Chondrocyte (in vitro differentiated cells): ENCODE data around the gene MDFIC. TPM values are rescaled to one million over a fixed set of nuclear protein-coding genes. Genes with fewer than 3 reads are reported as not detected.
"Not testable (repeated sequence)": the region's sequence is repeated elsewhere in the genome, so short reads cannot be mapped to it uniquely, and the experiment has no call there.

ENCODE experiments used
- DNase-seq: peaks from one replicate; pipeline ENCODE4 v3.0.0; 2021; ENCODE audit warnings: mixed read lengths, low spot score
- H3K27ac Mint-ChIP-seq: one replicate; pipeline ENCODE4 v1.8.0; 2021; ENCODE audit warnings: mild to moderate bottlenecking, moderate library complexity, mixed read lengths; ENCODE audit not compliant: unreplicated experiment
- H3K27me3 Mint-ChIP-seq: 2 replicates; pipeline ENCODE4 v1.8.0; 2021; ENCODE audit warnings: low read depth, mixed read lengths
- H3K36me3 Mint-ChIP-seq: 2 replicates; pipeline ENCODE4 v1.8.0; 2021; ENCODE audit warnings: low read depth, mixed read lengths
- H3K4me1 Mint-ChIP-seq: 2 replicates; pipeline ENCODE4 v1.8.0; 2021; ENCODE audit warnings: low read depth, mild to moderate bottlenecking, mixed read lengths
- H3K4me3 Mint-ChIP-seq: one replicate; pipeline ENCODE4 v1.8.0; 2021; ENCODE audit warnings: mild to moderate bottlenecking, moderate library complexity, mixed read lengths; ENCODE audit not compliant: unreplicated experiment
- H3K9me3 Mint-ChIP-seq: 2 replicates; pipeline ENCODE4 v1.8.0; 2021; ENCODE audit warnings: low read depth, mixed read lengths
- total RNA-seq: library from RNA; stranded (reverse); gene quantifications from 3 replicates; pipeline ENCODE4 v1.2.1, GENCODE V29; 2021
- TF ChIP-seq, protein P1 (sequence below): fragments of 200-600 bp; sonication (generic); IDR thresholded peaks from 2 replicates; pipeline ENCODE4 v1.5.0; 2021; ENCODE audit warnings: antibody characterized with exemption, mild to moderate bottlenecking, moderate library complexity

The MDFIC gene
- total RNA-seq, 1 donor from 2014 or later = 15.6 TPM

DNA sequence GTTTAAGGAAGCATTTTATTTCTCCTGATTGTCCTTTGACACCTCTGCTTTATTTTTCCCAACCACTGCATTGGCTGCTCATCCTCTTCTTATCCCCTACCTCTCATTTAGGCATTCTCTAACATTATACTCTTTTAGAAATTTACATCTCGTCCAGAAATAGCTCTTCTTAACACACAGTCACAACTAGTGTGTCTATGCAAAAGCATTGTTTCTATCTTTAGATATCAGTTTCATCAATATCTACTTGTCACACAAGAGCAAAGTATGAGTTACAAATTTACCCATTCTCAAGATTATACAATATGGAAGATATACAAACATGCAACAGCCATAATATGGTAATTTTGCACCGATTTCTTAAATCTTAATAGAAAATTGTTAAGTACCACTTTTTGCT, 35.7 kb upstream of the MDFIC start:
- DNase-seq = no peak
- Mint-ChIP-seq H3K27me3 (no peaks in the 10 kb centered on the region), H3K36me3 (no peaks in the 10 kb centered on the region), H3K27ac (no peak overlapping the region), H3K4me3 (no peak overlapping the region), H3K9me3 (peaks cover 2% of the 10 kb centered on the region), H3K4me1 (peaks cover 5% of the 10 kb centered on the region)
- TF ChIP-seq, protein P1, sequence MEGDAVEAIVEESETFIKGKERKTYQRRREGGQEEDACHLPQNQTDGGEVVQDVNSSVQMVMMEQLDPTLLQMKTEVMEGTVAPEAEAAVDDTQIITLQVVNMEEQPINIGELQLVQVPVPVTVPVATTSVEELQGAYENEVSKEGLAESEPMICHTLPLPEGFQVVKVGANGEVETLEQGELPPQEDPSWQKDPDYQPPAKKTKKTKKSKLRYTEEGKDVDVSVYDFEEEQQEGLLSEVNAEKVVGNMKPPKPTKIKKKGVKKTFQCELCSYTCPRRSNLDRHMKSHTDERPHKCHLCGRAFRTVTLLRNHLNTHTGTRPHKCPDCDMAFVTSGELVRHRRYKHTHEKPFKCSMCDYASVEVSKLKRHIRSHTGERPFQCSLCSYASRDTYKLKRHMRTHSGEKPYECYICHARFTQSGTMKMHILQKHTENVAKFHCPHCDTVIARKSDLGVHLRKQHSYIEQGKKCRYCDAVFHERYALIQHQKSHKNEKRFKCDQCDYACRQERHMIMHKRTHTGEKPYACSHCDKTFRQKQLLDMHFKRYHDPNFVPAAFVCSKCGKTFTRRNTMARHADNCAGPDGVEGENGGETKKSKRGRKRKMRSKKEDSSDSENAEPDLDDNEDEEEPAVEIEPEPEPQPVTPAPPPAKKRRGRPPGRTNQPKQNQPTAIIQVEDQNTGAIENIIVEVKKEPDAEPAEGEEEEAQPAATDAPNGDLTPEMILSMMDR = no peak

- not testable (repeated sequence) for H3K4me1 Mint-ChIP-seq, H3K27ac Mint-ChIP-seq
These were observed 32.8 kb upstream of the MDFIC start for GRCh38 chr7:114889116-114889515.

GRCh38 chr7:114889646-114890285, 32.1 kb upstream of the MDFIC start:
- H3K4me1 Mint-ChIP-seq = peaks cover 5% of the 10 kb centered on the region
- no peaks in the 10 kb centered on the region for H3K27me3 Mint-ChIP-seq
- peaks cover 2% of the 10 kb centered on the region for H3K36me3 Mint-ChIP-seq
- H3K4me3 Mint-ChIP-seq = no peak overlapping the region
- no peak for DNase-seq
- TF ChIP-seq, protein P1 = no peak
- no peak overlapping the region for H3K27ac Mint-ChIP-seq
- peaks cover 14% of the 10 kb centered on the region for H3K9me3 Mint-ChIP-seq

More at GRCh38 chr7:114889116-114889515, 32.8 kb upstream of the MDFIC start:
- H3K36me3 Mint-ChIP-seq, DNase-seq, H3K4me3 Mint-ChIP-seq, H3K27me3 Mint-ChIP-seq: not testable (repeated sequence)
- H3K9me3 Mint-ChIP-seq = peaks cover 14% of the 10 kb centered on the region

DNA sequence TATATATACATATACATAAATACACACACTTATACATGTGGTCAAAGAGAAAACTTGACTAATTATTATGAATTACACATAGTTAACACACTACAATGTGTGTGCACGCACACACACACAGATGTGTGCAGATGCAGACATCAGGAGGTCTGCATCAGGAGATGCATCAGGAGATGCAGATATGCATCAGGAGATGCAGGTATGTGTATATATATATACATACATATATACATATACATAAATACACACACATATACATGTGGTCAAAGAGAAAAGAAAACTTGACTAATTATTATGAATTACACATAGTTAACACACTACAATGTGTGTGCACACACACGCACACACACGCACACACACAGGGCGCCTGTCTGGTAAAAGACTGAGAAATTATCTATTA, 31.3 kb upstream of the MDFIC start:
- Mint-ChIP-seq H3K27ac (no peak overlapping the region), H3K4me3 (no peak overlapping the region), H3K4me1 (peaks cover 5% of the 10 kb centered on the region), H3K27me3 (no peaks in the 10 kb centered on the region), H3K36me3 (peaks cover 2% of the 10 kb centered on the region), H3K9me3 (peaks cover 14% of the 10 kb centered on the region)
- TF ChIP-seq, protein P1 = no peak
- no peak for DNase-seq

GRCh38 chr7:114900127-114900526, 21.8 kb upstream of the MDFIC start:
- Mint-ChIP-seq H3K27me3 (no peaks in the 10 kb centered on the region), H3K4me3 (no peak overlapping the region), H3K36me3 (no peaks in the 10 kb centered on the region), H3K27ac (no peak overlapping the region), H3K4me1 (no peaks in the 10 kb centered on the region), H3K9me3 (no peaks in the 10 kb centered on the region)
- TF ChIP-seq, protein P1 = no peak
- DNase-seq = no peak

DNA sequence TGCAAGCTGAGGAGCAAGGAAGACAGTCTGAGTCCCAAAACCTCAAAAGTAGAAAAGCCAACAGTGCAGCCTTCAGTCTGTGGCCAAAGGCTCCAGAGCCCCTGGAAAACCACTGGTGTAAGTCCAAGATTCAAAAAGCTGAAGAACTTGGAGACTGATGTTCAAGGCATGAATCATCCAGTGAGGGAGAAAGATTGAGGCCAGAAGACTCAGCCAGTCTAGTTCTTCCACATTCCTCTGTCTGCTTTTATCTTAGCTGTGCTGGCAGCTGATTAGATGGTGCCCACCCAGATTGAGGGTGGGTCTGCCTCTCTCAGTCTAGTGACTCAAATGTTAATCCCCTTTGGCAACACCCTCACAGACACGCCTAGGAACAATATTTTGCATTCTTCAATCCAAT, 20.1 kb upstream of the MDFIC start:
- H3K27ac Mint-ChIP-seq = no peak overlapping the region
- TF ChIP-seq, protein P1 = no peak
- DNase-seq = no peak

More for the DNA sequence above, 20.1 kb upstream of the MDFIC start:
- Mint-ChIP-seq H3K27me3 (no peaks in the 10 kb centered on the region), H3K36me3 (no peaks in the 10 kb centered on the region), H3K4me3 (no peak overlapping the region), H3K4me1 (no peaks in the 10 kb centered on the region), H3K9me3 (no peaks in the 10 kb centered on the region)
